GM13976 (cell line): ENCODE results near the gene VRTN.

Experiments
- DNase-seq: peaks from one replicate; pipeline ENCODE4 v3.0.0; 2012; ENCODE audit warnings: low spot score
- in situ Hi-C: fragments of 300-500 bp; cut with MboI; formaldehyde crosslinking; loops from one replicate; pipeline ENCODE4 v1.12.0; 2022; ENCODE audit warnings: low sequenced_read_pairs, mixed read lengths, inconsistent platforms; ENCODE audit not compliant: unreplicated experiment
- TF ChIP-seq, protein P1 (sequence below): IDR thresholded peaks from 2 replicates; pipeline ENCODE4 v1.5.1; 2012; ENCODE audit warnings: borderline replicate concordance, mild to moderate bottlenecking; ENCODE audit not compliant: insufficient read depth; ENCODE audit errors: extremely low read depth, missing control alignments, control extremely low read depth

The VRTN gene

DNA sequence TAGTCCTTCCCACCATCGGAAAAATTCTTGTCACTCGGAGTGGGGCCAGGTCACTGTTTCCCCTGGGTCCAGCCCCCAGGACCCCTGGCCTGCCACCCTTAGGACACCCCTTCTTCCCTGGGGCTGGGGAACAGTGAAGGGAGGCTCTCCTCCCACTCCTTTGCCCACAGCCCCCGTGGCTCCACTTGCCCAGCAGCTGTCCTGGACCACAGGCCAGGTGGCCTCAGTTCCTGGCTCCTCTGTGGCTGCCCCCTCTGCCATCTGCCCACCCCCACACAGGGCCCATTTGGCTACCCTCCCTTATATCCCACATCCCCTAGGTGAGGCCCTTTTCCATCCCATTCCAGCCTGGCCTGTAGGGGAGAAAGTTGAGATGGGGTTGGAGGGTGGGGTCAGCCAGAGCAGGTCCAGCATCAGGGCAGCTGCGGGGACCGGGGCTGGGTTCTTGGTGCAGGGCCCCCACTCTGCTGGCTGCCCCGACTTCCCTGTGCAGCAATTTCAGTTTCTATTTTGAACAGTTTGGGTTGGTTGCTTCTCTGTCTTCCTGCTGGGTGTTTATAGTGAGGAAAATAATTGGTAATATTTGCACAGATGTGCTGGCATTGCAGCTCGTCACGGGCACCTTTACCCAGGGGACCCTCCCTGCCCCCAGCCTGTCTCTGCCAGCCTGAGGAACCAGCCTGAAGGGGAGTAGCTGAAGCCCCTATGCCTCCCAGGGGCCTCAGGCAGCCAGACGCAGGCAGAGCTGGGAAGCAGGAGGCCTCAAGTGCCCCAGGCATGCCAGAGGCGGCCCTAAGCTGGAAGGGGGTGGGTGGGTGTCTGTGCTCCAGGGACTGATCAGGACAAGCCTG, 54.4 kb downstream of the VRTN start:
- peak; percentile 50 for DNase-seq
- TF ChIP-seq, protein P1, sequence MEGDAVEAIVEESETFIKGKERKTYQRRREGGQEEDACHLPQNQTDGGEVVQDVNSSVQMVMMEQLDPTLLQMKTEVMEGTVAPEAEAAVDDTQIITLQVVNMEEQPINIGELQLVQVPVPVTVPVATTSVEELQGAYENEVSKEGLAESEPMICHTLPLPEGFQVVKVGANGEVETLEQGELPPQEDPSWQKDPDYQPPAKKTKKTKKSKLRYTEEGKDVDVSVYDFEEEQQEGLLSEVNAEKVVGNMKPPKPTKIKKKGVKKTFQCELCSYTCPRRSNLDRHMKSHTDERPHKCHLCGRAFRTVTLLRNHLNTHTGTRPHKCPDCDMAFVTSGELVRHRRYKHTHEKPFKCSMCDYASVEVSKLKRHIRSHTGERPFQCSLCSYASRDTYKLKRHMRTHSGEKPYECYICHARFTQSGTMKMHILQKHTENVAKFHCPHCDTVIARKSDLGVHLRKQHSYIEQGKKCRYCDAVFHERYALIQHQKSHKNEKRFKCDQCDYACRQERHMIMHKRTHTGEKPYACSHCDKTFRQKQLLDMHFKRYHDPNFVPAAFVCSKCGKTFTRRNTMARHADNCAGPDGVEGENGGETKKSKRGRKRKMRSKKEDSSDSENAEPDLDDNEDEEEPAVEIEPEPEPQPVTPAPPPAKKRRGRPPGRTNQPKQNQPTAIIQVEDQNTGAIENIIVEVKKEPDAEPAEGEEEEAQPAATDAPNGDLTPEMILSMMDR = no peak
- in situ Hi-C loops = no loop called here

DNA sequence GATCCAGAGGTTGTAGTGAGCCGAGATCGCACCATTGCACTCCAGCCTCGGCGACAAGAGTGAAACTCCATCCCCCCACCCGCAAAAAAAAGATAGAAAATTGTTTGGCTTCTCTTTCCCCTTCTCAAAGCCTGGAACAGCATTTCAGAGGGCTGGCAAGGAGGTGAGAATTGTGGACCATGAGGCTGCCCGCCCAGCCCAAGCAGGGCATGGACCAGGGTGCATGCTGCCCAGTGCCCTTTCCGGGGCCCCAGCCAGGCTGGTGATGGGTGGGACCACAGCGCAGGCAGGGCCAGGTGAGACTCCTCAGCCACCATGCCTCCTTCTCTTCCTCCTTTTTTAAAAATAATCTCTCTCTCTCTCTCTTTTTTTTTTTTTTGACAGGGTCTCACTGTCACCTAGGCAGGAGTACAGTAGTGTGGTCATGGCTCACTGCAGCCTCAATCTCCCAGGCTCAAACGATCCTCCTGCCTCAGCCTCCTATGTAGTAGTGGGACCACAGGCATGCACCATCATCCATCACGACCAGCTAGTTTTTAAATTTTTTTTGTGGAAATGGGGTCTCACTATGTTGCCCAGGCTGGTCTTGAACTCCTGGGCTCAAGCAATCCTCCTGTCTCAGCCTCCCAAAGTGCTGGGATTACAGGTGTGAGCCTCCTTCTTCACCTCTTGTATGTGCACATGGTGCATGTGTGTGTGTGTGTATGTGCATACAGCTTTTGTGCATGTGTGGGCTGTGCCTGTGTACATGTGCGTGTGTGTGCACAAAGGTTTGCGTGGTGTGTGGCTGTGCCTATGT, 55.5 kb downstream of the VRTN start:
- TF ChIP-seq, protein P1 = no peak
- in situ Hi-C loops = no loop called here
- no peak for DNase-seq

DNA sequence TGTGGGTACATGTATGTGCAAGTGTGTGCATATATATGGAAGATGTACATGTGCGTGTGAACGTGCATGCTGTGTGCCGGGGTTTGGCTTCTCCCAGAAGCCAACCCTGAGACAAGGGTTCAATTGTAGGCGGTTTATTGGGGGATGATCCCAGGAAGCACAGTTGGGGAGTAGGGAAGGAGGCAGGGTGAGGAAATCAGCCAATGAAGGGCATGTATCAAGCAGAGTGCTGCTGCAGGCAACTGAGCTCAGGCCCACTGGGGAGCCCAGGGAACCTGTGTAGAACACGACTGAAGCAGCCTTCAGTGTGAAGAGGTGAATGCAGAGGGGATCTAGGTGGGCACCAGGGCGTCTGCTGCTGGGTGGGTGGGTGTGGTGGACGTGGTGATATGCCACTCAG, 56.2 kb downstream of the VRTN start:
- in situ Hi-C loops = no loop called here
- no peak for DNase-seq
- TF ChIP-seq, protein P1 = no peak

DNA sequence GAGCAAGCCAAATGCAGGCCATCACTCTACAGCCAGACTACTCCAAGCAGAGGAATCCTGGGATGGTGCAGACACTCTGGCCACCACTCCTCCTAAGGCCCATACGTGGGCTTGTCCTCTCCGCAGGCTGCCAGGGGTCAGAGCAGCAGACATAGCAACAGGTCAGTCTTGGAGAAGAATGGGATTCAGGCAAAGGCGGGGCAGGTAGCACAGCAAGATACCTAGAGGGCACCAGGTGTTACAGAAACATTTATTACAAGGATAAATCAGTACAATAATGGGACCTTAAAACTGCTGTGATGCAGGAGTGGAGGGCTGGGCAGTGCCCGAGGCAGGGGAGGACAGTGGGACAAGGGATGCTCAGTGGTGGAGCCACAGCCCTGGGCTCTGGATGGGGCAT, 57.4 kb downstream of the VRTN start:
- no peak for DNase-seq
- in situ Hi-C loops = no loop called here
- TF ChIP-seq, protein P1 = no peak

DNA sequence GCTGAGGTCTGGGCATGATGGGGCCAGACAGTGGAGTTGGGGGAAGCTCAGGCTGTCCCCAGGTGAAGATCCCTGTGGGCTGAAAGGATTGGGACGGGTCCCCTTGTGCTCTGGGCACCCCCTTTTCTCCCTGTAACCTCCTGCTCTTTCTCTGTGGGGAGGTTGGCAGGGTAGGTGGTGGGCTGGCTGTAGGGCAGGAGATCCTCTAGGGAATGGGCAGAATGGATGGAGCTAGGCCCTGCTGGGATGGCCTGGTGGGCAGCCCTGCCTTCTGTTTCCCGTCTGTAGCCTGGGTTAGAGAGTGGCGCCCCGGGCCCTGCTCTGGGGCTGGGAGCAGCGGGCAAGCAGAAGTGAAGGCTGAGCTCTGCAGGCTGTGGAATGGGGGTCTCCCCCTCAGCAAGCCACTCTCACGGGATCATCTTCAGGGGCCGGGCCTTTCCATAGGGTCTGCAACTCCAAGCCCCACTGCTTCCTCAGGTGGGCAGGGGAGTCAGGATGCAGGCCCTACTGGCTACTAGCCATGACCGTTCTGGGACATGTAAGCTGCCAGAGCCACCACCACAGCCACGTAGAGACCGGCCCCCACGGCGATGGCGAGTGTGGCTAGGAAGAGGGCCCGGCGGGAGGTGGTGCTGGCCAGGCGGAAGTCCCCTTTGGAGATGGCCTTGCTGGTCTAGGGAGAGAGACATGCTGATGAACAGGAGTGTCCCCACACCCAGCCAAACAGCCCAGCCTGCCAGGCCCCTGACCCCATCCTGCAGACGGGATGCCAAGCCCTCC, 58.9 kb downstream of the VRTN start:
- TF ChIP-seq, protein P1 = no peak
- in situ Hi-C loops = no loop called here
- DNase-seq = no peak

DNA sequence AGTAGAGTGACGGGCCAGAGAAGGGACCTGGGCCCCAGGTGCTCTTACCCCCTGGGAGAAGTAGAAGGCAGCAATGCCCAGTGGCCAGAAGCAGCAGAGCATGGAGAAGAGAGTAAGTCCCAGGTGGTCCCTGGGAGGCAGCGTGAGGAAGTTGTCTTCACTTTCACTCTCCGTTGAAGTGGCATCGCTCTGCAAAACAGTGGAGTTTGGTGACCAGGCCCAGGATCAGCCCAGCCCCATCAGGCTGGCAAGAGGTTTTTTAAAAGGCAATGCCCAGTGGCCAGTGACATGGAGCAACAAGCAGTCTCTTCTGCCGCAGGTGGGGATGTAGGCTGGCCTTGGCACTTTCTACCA, 59.5 kb downstream of the VRTN start:
- in situ Hi-C loops = no loop called here
- TF ChIP-seq, protein P1 = no peak
- DNase-seq = no peak
